ENCODE measurements around the gene RPS27L.

RPS27L gene

DNA sequence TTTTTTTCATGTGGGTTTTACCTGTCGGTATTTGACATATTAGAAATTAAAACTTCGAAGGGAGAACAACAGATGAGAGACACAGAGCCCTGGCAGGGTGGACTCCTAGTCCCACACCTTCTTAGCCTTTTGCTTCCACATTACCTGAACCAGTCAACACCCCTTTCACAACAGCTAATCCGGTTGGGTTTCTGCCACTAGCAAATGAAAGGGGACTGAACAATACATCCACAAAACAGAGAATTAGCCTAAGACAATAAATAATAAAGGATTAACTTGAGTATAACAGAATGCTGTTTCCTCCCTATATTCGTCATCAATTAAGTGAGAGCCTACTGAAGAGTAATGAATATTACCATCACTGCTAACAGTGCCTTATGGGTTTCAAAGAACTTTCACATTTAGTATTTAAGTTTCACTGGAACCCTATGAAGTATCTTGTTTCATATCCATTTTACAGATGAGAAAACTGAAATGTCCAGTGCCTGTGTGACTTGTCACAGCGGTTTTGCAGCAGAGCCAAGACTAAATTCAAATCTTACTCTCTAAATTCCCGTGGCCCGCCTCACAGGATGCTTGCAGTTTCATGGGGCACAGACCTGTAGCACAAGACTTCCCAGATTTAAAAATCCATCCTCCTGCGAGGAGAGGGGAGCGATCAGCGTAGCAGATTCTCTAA is 31.1 kb upstream of the RPS27L start:
- no peak for DNase-seq (ENCODE audit: low read depth in 3 of 3, low spot score in 1 of 3)

DNA sequence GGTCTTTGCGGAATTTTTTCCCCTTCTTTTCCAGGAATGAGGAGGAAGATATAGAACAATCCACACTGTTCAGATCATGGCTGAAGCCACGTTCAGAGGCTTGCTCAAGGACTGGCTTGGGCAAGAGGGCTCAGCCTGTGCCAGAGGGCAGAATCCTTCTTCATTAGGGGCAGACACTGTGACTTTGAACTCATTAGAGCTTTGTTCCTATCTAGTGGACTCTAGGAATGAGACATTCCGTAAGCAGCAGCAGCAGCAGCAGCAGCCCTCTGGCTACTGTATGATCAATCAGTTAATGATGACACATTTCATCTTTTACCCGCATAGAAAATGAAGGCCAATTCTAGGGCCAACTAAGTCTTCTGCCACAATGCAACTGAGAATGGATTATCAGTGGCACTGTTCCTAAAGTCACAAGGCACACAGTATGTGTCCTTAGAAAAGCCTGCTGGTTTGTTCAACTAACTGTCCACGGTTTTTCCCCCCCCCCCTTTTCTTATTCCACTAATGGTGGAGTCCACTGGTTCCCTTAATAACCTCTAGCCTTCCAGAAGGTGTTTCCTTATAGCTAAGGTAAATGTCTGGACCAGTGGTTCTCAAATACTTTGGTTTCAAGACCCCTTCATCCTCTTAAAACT is 30.4 kb upstream of the RPS27L start:
- no peak for DNase-seq (ENCODE audit: low read depth in 3 of 3, low spot score in 1 of 3)

DNA sequence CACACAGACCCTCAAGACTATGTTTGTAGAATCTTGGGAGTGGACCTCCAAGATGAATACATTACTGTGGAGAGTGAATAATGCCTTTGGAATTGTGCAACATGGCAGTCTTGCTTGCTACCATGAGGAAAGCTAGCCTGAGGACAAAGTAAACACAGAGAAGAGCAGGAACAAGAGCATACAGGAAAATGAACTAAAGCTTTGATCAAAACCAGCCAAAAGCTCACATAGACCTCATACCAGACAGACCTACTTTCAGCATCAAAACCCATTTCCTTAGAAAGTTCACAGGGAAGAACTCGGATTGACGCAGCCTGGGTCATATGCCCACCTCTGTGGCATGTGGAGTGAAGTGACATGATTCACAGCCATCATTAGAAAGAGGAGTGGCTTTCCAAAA is 28.8 kb upstream of the RPS27L start:
- DNase-seq (ENCODE audit: low read depth in 3 of 3, low spot score in 1 of 3) = no peak

DNA sequence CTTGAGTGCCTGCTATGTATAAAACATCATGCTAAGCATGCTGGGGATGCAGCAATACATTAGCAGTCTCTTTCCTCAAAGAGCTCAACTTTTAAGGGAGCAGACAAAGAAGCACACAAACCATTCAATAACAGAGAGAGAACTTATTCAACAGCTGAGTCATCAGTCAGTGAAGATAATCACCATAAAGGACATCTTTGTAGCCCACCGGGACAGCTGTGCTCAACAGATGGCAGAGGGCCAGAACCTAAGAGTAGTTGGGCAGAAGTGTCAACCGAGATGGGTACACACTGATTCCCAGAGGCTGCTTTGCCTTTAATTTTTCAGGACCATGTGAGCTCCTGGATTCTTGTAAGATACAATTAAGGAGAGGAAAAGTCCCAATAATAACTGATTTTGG is 27.9 kb upstream of the RPS27L start:
- DNase-seq (ENCODE audit: low read depth in 3 of 3, low spot score in 1 of 3) = no peak

DNA sequence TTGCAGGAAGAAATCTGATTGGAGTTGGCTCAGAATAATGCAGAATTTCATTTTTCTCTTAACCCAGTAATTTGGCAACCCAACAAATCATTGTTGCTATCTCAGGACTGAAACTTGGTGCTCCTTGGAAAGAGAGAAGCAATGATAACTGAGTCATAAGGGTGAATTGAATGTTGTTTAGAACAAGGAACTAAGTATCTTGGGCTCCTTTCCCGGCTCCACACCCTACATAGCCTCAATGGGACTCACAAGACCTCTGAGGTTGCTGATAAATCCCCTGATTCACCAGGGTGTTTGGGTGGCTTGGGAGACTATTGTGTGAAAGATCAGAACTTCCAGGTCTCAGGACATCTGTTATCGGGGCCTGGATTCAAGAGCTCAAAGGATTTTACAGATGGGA is 24.4 kb upstream of the RPS27L start:
- DNase-seq (ENCODE audit: low read depth in 3 of 3, low spot score in 1 of 3) = no peak

DNA sequence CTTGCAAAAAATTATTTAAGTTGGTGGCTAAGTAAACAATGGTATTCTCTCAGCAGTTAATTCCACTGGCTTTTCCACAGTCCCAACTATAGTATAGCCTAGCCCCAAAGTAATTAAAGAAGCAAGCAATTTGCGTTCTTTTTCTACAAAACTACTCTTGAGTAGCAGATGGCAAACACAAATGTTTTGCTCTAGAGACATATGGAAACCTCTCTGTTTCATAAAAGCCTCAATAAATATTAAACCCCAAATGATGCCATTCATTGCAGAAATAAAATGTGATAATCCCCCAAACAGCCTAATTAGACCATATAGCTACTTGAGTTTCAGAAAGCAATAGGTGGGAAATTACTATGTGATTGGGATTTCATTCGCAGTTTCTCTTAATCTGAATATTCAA is 23.5 kb upstream of the RPS27L start:
- DNase-seq (ENCODE audit: low read depth in 3 of 3, low spot score in 1 of 3) = no peak

DNA sequence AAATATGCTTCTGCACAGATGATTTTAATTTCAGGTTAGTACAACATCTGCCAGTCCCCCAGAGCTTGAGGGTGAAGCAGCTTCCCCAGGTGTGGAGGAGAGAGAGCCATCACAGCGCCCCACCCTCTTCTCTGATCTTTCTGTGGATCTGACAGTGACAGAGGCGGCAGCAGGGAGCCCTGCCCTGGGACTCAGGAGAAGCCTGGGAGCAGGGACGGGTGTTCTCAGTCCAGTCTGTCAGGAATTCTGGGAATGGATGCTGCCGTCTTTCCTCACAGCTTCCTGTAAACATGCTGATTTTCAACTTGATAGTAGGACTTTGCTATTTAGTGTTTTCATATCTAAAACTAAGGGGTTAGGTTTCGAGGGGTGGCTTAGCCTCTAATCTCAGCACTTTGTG is 20.8 kb upstream of the RPS27L start:
- DNase-seq (ENCODE audit: low read depth in 3 of 3, low spot score in 1 of 3) = no peak

DNA sequence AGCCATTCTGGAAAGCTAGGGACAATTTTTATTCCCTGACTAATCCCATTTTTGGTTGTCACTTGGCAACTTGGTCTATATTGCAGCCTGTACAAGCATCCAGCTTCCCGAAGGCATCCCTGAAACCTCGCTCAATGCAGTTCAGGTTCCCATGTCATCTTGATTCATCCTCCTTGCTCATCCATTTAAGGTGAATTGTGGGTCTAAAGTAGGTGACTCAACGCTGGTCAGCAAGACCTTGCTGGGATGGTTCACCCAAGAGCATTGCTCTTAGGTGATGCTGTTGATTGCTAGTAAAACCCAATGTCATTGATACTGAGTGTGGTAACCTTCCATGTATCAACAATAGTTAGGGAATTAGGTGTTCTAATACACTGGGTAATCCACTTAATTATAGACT is 19.0 kb upstream of the RPS27L start:
- DNase-seq (ENCODE audit: low read depth in 3 of 3, low spot score in 1 of 3) = no peak

DNA sequence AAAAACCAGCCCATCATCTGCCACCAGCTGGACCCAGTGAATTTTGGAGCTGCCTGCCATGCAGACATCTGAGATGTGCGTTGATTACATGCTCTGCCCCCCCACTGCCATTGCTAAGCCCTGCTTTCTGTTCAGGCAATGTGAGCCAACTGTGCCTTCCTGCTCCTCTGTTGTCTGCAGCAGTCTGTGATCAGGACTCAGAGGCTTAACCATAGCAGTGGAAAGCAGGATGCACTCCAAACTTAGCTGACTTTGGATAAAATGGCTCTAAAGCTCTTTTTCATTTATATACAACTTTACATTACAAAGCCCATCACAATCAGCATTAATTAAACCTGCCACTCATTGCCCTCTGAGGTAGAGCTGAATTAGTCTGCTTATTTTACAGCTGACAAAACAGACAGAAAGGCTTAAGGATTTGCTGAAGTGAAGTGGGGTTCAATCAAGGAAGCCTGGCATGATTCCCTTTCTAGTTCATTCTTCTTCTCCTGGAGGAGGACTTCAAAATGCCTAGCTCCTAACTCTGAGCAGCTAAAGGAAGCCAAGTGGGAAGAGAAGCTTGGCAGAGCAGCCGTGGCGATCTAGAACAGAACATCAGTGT is 15.7 kb upstream of the RPS27L start:
- no peak for DNase-seq (ENCODE audit: low read depth in 3 of 3, low spot score in 1 of 3)

DNA sequence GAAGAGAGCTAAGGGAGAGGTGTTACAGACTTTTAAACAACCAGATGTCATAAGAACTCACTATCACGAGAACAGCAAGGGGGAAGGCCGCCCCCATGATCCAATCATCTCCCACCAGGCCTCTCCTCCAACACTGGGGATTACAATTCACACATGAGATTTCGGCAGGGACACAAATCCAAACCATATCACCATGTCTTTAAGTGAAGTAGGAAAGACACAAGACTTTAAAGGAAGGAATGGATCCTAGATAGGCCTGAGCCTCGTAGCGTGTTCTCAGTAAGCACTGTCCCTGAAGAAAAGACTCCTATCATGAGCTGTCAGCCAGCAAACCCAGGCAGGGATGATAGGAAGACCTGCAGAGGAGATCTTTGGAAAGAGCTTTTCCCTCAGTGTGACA is 15.1 kb upstream of the RPS27L start:
- DNase-seq (ENCODE audit: low read depth in 3 of 3, low spot score in 1 of 3) = no peak

DNA sequence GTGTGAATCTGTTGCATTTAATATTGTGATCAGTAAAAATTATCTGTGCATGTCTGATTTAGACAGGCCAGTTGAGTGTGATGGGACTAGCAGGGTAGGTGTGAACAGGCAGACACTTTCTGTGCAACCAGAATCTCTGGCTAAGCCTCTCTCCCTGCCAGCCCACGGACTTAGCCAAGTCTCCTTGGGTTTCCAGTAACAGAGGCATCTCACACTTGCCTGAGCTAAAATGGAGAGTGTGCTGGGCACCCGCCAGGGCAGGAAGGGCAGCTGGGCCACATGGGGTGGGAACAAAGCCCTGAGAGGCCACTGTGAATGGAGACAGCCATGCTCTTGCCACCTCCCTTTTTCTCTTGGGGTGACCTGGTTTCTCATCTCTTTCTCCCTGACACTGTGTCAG is 12.5 kb upstream of the RPS27L start:
- no peak for DNase-seq (ENCODE audit: low read depth in 3 of 3, low spot score in 1 of 3)

DNA sequence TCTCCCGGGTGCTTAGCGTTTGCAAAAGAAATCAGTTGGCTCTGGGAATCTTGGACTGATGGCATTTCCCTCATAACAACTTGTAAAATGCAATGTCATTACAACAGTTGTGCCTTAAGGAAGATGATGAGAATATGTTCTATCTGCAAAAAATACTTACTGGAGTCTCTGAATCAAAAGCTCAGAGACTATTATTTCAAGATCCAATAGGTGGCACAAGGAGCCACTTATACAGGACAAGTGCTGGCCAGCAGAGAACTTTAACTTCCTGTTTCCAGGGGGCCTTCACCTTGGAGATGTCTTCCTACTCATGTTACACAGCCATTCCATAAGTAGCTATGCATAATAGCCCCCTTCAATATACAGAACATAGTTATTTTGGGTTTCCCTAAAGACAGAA is 8.9 kb upstream of the RPS27L start:
- no peak for DNase-seq (ENCODE audit: low read depth in 3 of 3, low spot score in 1 of 3)

DNA sequence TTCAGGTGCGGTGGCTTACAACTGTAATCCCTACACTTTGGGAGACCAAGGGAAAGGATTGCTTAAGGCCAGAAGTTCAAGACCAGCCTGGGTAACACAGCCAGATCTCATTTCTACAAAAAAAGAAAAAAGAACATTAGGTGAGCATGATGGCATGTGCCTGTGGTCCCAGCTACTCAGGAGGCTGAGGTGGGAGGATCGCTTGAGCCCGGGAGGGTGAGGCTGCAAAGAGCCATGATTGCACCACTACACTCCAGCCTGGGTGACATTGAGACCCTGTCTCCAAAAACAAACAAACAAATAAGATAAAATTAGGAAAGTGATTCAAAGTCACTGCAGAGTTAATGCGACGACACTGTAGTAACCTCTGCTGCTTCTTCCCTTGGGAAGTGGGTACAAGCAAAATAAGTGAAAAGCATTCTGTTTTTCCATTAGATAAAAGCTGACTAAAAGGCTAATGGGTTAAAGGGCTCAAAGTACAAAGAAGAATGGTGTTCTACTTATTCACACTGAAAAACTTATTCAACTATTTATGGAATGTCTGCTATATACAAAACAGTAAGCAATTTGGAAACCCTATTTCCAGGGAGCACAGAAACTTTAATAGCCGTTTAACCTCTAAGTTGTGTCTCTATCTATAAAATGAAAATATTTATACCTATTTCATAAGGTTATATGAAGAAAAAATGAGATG is 8.0 kb upstream of the RPS27L start:
- DNase-seq (ENCODE audit: low read depth in 3 of 3, low spot score in 1 of 3) = no peak

DNA sequence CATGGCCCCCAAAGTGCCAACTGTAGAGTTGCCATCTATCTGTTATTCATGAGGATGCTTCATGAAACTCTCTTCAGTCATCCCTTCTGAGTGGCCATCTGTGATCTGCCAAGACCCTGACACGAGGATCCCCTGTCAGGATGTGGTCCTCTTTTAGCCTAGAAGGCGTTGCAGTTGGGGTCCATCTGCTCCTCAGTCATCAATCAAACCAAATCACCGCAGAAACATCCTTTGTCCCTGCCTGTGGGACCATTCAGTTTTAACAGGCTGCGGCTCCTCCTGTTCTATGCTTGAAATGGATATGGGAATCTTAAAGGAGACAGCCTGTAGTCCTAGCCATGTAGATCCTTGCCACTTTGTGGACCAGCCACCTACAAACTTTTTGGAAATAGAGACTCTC is 5.9 kb upstream of the RPS27L start:
- no peak for DNase-seq (ENCODE audit: low read depth in 3 of 3, low spot score in 1 of 3)

DNA sequence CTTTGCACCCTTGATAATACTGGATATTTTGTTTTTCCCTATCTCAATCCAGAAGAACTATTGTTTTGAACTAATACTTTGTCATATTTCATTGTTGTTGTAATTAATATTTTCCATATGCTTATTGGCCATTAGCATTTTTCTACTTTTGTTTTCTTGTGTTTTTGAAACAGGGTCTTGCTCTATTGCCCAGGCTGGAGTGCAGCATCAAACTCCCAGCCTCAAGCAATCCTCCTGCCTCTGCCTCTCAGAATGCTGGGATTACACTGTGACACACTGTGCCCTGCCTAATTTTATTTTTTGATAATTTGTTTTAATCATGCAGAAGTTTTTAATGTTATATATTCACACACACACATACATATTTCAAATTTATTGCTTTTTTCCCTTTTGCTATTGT is 3.4 kb upstream of the RPS27L start:
- DNase-seq (ENCODE audit: low read depth in 3 of 3, low spot score in 1 of 3) = no peak

DNA sequence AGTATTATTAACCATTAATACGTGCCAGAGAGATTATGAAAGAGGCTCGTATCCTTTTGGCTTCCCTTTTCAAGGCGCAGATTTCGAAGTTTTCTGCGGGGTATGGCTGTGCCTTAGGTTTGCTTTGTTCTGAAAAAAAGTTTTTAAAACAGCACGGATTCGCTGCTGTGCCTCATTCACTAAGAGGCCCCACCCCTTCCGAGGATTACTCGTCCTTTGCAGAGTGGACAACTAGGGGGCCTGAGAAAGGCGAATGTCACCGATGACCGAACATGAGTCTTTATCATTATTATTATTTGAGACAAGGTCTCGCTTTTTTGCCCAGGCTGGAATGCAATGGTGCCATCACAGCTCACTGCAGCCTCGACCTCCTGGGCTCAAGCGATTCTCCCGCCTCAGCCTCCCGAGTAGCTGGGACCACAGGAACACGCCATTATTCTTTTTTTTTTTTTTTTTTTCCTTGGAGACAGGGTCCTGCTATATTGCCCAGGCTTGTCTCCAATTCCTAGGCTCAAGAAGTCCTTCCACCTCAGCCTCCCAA is 684 bp upstream of the RPS27L start:
- DNase-seq (ENCODE audit: low read depth in 3 of 3, low spot score in 1 of 3) = no peak

DNA sequence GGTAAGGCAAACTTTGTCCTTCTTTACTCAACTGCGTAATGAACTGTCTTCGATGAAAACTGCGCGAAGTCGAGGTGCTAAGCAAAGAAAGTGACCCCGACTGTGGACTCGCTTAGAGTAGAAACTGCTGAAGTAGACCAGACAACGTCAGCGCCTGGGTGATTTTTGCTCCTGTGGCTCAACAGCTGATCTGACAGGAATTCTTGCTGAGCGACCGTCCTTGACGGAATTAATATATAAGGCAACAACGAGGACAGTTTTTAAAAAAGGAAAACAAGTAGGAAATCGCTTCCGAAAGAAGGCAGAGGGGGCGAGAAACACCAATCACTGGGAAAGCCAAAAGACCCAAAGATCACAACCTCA is 541 bp downstream of the RPS27L start:
- no peak for DNase-seq (ENCODE audit: low read depth in 3 of 3, low spot score in 1 of 3)

DNA sequence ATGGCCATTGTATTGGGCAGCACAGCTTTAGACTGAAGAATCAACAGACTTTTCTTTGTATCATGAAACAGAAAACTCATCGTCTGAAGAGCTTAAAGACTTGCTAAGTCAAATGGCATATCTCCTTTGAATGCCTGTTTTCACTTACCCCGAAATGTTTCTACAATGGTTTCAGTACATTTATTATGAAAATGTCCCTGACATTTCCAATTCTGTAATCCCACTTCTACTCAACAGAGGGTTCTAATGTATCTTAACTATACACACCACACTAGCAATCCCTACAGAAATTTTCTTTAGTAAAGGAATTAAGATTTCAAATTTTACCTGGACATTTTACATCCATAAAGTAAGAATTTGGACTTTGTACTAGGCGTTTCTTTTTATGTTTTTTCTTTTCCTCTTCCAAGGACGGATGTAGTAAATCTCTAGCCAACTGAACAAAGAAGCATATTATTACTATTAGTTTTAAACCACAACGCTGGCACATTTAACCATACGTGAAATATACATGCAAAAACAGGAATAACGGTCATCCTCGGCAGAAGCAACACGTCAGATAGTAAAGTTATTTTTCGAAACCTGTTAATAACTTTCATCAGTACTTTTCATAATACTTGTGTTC is 1.1 kb downstream of the RPS27L start:
- no peak for DNase-seq (ENCODE audit: low read depth in 3 of 3, low spot score in 1 of 3)

DNA sequence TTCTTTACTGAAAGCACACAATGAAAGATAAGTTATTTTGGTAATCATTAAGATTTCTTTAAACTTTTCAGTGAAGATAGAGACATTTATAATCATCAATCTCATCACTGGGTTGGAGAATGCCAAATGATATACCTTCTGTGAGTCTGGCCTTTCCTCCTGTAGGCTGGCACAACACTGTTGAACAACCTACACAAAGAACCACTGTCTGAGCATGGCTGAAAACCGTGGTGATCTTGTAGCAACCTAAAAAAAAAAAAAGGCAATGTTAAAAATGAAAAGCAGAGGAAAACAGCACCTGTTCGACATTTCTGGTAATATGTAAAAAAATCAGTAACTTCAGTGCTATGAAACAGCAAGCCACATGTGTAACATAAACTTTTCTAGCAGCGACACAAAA is 1.8 kb downstream of the RPS27L start:
- no peak for DNase-seq (ENCODE audit: low read depth in 3 of 3, low spot score in 1 of 3)

DNA sequence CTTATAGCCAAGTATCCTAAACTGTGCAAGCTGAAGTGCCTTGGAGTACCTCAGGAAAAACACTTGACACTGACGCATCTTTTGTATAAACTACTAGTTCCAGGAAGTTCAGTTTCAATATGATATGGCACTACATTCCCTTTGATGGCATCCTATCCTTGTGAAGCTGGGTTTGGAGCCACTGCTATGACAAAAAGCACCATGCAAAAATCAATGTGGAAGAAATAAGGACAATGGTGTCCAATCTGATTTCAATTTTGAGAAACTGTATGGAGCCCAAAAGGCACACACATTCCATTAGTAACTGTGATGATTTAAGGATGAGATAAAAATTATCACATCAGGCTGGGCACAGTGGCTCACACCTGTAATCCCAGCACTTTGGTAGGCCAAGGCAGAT is 5.6 kb downstream of the RPS27L start:
- DNase-seq (ENCODE audit: low read depth in 3 of 3, low spot score in 1 of 3) = no peak

DNA sequence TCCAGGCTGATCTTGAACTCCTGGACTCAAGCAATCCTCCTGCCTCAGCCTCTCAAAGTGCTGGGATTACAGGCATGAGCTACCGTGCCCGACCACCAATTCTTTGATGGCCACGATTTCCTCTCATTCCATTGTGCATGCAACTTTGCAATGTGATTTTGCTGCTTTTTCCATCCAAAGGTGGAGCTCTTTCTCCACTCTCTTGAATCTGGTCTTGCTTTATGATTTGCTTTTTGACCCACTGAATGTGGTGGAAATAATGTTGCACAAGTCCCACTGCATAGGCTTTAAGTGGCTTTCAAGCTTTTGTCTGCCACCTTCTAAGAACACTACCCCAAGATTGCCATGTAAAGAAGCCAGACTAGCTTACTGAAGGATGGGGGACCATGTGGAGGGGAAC is 10.6 kb downstream of the RPS27L start:
- no peak for DNase-seq (ENCODE audit: low read depth in 3 of 3, low spot score in 1 of 3)

DNA sequence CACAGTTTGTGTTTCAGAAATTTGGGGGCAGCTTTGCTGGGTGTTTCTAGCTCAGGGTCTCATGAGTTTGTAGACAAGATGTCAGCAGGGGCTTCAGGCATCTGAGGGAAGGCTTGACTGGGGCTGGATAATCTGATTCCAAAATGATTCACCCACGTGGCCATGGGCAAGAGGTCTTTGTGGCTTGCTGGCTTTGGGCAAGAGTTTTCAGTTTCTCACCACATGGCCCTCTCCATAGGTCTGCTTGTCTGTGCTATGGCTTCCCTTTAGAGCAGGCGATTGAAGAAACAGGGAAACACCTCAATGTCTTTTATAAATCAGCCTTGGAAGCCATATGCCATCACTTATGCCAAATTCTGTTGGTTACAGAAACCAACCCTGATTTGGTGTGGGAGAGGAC is 11.9 kb downstream of the RPS27L start:
- DNase-seq (ENCODE audit: low read depth in 3 of 3, low spot score in 1 of 3) = no peak
